ENCODE data around the gene RAB14.

The RAB14 gene

GRCh38 chr9:121222524-121223171 is 21.0 kb upstream of the RAB14 start:
- Histone ChIP-seq H3K27ac (ENCODE audit: low read depth, low read length) (no peak overlapping the region), H4K20me1 (ENCODE audit: control insufficient read depth, insufficient read depth, low read depth, low read length) (no peaks in the 10 kb centered on the region), H3K27me3 (ENCODE audit: control insufficient read depth, low read length) (no peaks in the 10 kb centered on the region), H3F3A (ENCODE audit: control insufficient read depth, insufficient read depth) (no peaks in the 10 kb centered on the region), H3K4me2 (ENCODE audit: low read length) (no peak overlapping the region), H3K79me2 (ENCODE audit: control insufficient read depth, low read length) (no peaks in the 10 kb centered on the region), H3K36me3 (ENCODE audit: control insufficient read depth, low read length) (no peaks in the 10 kb centered on the region), H3K4me1 (ENCODE audit: control insufficient read depth, low read length) (no peaks in the 10 kb centered on the region), H3K9me2 (replicated peaks; ENCODE audit: control insufficient read depth, low read length) (no peaks in the 10 kb centered on the region), H3K4me3 (ENCODE audit: low read length) (no peak overlapping the region), H3K9me3 (ENCODE audit: control insufficient read depth, insufficient read depth, low read length) (no peaks in the 10 kb centered on the region)
- TF ChIP-seq EZH2phosphoT487 (IDR thresholded peaks at IDR 0.05; ENCODE audit: borderline replicate concordance, low read length) (no peak), CTCF (IDR thresholded peaks at IDR 0.05; ENCODE audit: low read depth, low read length, poor library complexity, severe bottlenecking) (peak; percentile 70)

- Histone ChIP-seq H3K27ac (ENCODE audit: low read depth, low read length) (no peak overlapping the region), H4K20me1 (ENCODE audit: control insufficient read depth, insufficient read depth, low read depth, low read length) (no peaks in the 10 kb centered on the region), H3K36me3 (ENCODE audit: control insufficient read depth, low read length) (no peaks in the 10 kb centered on the region), H3F3A (ENCODE audit: control insufficient read depth, insufficient read depth) (no peaks in the 10 kb centered on the region), H3K27me3 (ENCODE audit: control insufficient read depth, low read length) (no peaks in the 10 kb centered on the region), H3K9me3 (ENCODE audit: control insufficient read depth, insufficient read depth, low read length) (no peaks in the 10 kb centered on the region), H3K4me3 (ENCODE audit: low read length) (no peak overlapping the region), H3K9me2 (replicated peaks; ENCODE audit: control insufficient read depth, low read length) (no peaks in the 10 kb centered on the region), H3K4me2 (ENCODE audit: low read length) (no peak overlapping the region), H3K79me2 (ENCODE audit: control insufficient read depth, low read length) (no peaks in the 10 kb centered on the region), H3K4me1 (ENCODE audit: control insufficient read depth, low read length) (no peaks in the 10 kb centered on the region)
- TF ChIP-seq EZH2phosphoT487 (IDR thresholded peaks at IDR 0.05; ENCODE audit: borderline replicate concordance, low read length) (no peak), CTCF (IDR thresholded peaks at IDR 0.05; ENCODE audit: low read depth, low read length, poor library complexity, severe bottlenecking) (no peak)
Observed at GRCh38 chr9:121221664-121222055, 20.0 kb upstream of the RAB14 start.

GRCh38 chr9:121220996-121221663 is 19.5 kb upstream of the RAB14 start:
- no peak for TF ChIP-seq EZH2phosphoT487 (IDR thresholded peaks at IDR 0.05; ENCODE audit: borderline replicate concordance, low read length)
- TF ChIP-seq CTCF (IDR thresholded peaks at IDR 0.05; ENCODE audit: low read depth, low read length, poor library complexity, severe bottlenecking), result no peak
- Histone ChIP-seq H3K27ac (ENCODE audit: low read depth, low read length) (no peak overlapping the region), H3K4me1 (ENCODE audit: control insufficient read depth, low read length) (no peaks in the 10 kb centered on the region), H3K27me3 (ENCODE audit: control insufficient read depth, low read length) (no peaks in the 10 kb centered on the region), H3F3A (ENCODE audit: control insufficient read depth, insufficient read depth) (no peaks in the 10 kb centered on the region), H3K9me3 (ENCODE audit: control insufficient read depth, insufficient read depth, low read length) (no peaks in the 10 kb centered on the region), H3K9me2 (replicated peaks; ENCODE audit: control insufficient read depth, low read length) (no peaks in the 10 kb centered on the region), H3K4me2 (ENCODE audit: low read length) (no peak overlapping the region), H3K79me2 (ENCODE audit: control insufficient read depth, low read length) (no peaks in the 10 kb centered on the region), H4K20me1 (ENCODE audit: control insufficient read depth, insufficient read depth, low read depth, low read length) (no peaks in the 10 kb centered on the region), H3K4me3 (ENCODE audit: low read length) (no peak overlapping the region), H3K36me3 (ENCODE audit: control insufficient read depth, low read length) (peaks cover 3% of the 10 kb centered on the region; the same call in 1 of the 2 replicates)

Measured in DOHH2 (cell line).